ENCODE results near the gene FAM237B. TPM values are rescaled to one million over a fixed set of nuclear protein-coding genes. Genes with fewer than 3 reads are reported as not detected.

Gene FAM237B
- not detected in 5 replicates for total RNA-seq (2022; extraction: Qiagen RNA extraction)

DNA sequence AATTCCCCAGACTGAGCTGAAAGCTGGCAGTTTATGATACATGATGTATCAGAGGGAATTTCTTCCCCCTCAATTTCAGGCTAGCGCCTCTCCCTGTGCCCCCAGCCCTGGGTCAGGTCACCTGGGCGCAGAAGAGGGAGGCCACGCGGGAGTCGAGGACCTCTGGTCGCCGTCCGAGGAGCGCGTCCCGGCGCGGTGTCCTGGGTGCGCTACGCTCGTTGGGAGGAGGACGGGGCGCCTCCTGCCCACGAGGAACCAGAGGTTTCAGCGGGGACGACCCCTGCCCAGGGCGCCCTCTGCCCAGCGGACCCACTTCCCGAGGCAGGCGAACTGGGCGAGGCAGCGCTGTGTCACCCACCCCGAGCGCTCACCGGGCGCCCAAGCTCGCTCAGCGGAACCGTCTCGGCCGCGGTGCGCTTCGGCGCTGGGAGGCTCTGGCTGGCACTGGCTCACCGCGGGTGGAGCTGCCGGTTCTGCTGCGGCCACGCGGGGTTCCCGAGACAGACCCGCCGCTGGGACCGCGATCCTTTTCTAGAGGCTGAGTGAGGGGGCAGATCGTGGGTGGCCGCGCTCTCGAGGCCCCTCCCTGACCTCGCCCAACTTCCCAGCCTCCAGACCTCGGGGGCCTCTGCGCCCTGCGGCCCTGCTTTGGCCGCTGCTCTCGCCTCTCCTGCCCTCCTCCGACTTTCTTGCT, at the start of gene FAM237B:
Gene FAM237B, minus strand, starts transcription at position 504 of the 694 bp plus-strand sequence. CDS start 1,556 bp downstream, outside the sequence.

GRCh38 chr7:90346336-90347125, 25.4 kb upstream of the FAM237B start, which contains the start of gene GTPBP10:
Gene GTPBP10 (plus strand): TSS chr7:90346716. CDS start chr7:90346742, 26 bp downstream.

Other genes starting within 250 kb of the FAM237B start
- 13.9 to 16.0 TPM (median 14.2 TPM) in 5 replicates for gene STEAP1, start 166.8 kb downstream of the FAM237B start, total RNA-seq (2022; extraction: Qiagen RNA extraction)
- gene STEAP2, start 109.6 kb downstream of the FAM237B start, total RNA-seq (2022; extraction: Qiagen RNA extraction) = 3.4 to 4.7 TPM (median 4.4 TPM) in 5 replicates
- 1.4 to 3.8 TPM (median 2.5 TPM) in 5 replicates for gene CFAP69, start 76.1 kb downstream of the FAM237B start, total RNA-seq (2022; extraction: Qiagen RNA extraction)
- gene GTPBP10, start 25.4 kb upstream of the FAM237B start, total RNA-seq (2022; extraction: Qiagen RNA extraction) = 20.7 to 28.6 TPM (median 22.6 TPM) in 5 replicates
- gene CLDN12, start 82.2 kb upstream of the FAM237B start, total RNA-seq (2022; extraction: Qiagen RNA extraction) = 21.3 to 29.7 TPM (median 28.4 TPM) in 5 replicates
- not detected in 5 replicates for gene PTTG1IP2, start 148.3 kb upstream of the FAM237B start, total RNA-seq (2022; extraction: Qiagen RNA extraction)

Measured in A549 treated with CORT108297 at 1 μM for 4 hours (cell line).